Endothelial cell (in vitro differentiated cells): Measurements from ENCODE around the gene RGS5. TPM values are rescaled to one million over a fixed set of nuclear protein-coding genes. Genes with fewer than 3 reads are reported as not detected.

Experiments used
- DNase-seq: peaks from one replicate; pipeline ENCODE4 v3.0.0; 2021; ENCODE audit warnings: low spot score
- H3K27ac Mint-ChIP-seq: one replicate; pipeline ENCODE4 v1.8.0; 2021; ENCODE audit warnings: mixed read lengths, inconsistent platforms; ENCODE audit not compliant: unreplicated experiment
- H3K27me3 Mint-ChIP-seq: one replicate; pipeline ENCODE4 v1.8.0; 2021; ENCODE audit warnings: mild to moderate bottlenecking, moderate library complexity, mixed read lengths, inconsistent platforms; ENCODE audit not compliant: unreplicated experiment
- H3K36me3 Mint-ChIP-seq: one replicate; pipeline ENCODE4 v1.8.0; 2021; ENCODE audit warnings: mild to moderate bottlenecking, low read depth, mixed read lengths, inconsistent platforms; ENCODE audit not compliant: unreplicated experiment
- H3K4me1 Mint-ChIP-seq: one replicate; pipeline ENCODE4 v1.8.0; 2021; ENCODE audit warnings: mild to moderate bottlenecking, mixed read lengths, inconsistent platforms; ENCODE audit not compliant: unreplicated experiment
- H3K4me3 Mint-ChIP-seq: one replicate; pipeline ENCODE4 v1.8.0; 2021; ENCODE audit warnings: mild to moderate bottlenecking, mixed read lengths, inconsistent platforms; ENCODE audit not compliant: unreplicated experiment
- H3K9me3 Mint-ChIP-seq: one replicate; pipeline ENCODE4 v1.8.0; 2021; ENCODE audit warnings: mixed read lengths, inconsistent platforms; ENCODE audit not compliant: unreplicated experiment
- total RNA-seq: library from RNA; stranded (reverse); fragmentation: NEBNext Ultra II Directional; extraction: Animal tissue kit (Norgen Biotek cat#: 25700); gene quantifications from one replicate; pipeline ENCODE4 v1.2.1, GENCODE V29; 2021; ENCODE audit not compliant: unreplicated experiment
- TF ChIP-seq, protein P1 (sequence below): fragments of 200-600 bp; sonication (generic); IDR thresholded peaks from one replicate; pipeline ENCODE4 v1.5.0; 2021; ENCODE audit warnings: antibody characterized with exemption; ENCODE audit not compliant: unreplicated experiment

The RGS5 gene
- total RNA-seq, 1 donor from 2014 or later: 581 TPM

DNA sequence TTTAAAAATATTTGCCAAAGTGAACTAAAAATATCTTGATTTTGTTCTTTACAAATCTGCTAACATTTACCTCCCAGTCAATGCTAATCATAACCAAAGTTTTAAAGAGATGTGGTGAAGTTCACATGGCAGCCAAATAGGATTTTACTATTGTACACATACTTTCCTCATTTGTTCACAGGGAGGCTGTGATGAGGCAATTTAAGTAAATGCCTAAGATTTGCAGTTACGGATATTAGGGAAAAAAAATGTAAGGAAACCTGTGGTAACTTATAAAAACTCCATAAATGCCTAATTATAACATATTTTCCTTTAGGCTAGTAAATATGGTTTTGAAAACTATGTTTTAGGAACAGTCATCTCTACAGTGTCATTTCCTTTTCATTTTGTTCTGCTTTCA is 32.4 kb downstream of the RGS5 start:
- peaks cover 17% of the 10 kb centered on the region for H3K36me3 Mint-ChIP-seq

DNA sequence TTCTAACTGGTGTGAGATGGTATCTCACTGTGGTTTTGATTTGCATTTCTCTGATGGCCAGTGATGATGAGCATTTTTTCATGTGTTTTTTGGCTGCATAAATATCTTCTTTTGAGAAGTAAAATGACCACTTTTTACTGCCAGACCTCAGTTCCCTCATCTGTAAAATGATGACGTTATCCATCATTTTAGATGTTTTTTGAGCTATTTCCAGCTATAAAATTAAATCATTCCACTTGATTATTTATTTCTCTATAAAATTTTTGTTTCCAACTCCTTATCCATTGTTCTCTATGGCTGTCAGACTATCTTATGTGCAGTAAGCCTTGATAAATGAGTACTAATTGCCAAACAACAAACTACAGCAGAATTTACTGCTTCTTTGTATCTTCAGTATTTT is 33.2 kb downstream of the RGS5 start:
- Mint-ChIP-seq H3K4me3 (no peak overlapping the region), H3K36me3 (peaks cover 23% of the 10 kb centered on the region), H3K4me1 (peaks cover 22% of the 10 kb centered on the region), H3K27me3 (no peaks in the 10 kb centered on the region), H3K9me3 (no peaks in the 10 kb centered on the region), H3K27ac (no peak overlapping the region)
- TF ChIP-seq, protein P1, sequence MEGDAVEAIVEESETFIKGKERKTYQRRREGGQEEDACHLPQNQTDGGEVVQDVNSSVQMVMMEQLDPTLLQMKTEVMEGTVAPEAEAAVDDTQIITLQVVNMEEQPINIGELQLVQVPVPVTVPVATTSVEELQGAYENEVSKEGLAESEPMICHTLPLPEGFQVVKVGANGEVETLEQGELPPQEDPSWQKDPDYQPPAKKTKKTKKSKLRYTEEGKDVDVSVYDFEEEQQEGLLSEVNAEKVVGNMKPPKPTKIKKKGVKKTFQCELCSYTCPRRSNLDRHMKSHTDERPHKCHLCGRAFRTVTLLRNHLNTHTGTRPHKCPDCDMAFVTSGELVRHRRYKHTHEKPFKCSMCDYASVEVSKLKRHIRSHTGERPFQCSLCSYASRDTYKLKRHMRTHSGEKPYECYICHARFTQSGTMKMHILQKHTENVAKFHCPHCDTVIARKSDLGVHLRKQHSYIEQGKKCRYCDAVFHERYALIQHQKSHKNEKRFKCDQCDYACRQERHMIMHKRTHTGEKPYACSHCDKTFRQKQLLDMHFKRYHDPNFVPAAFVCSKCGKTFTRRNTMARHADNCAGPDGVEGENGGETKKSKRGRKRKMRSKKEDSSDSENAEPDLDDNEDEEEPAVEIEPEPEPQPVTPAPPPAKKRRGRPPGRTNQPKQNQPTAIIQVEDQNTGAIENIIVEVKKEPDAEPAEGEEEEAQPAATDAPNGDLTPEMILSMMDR: no peak
- DNase-seq: no peak

More for the DNA sequence above, 32.4 kb downstream of the RGS5 start:
- Mint-ChIP-seq H3K4me1 (peaks cover 25% of the 10 kb centered on the region), H3K27me3 (no peaks in the 10 kb centered on the region), H3K4me3 (no peak overlapping the region), H3K9me3 (no peaks in the 10 kb centered on the region), H3K27ac (no peak overlapping the region)
- no peak for DNase-seq
- TF ChIP-seq, protein P1: no peak

DNA sequence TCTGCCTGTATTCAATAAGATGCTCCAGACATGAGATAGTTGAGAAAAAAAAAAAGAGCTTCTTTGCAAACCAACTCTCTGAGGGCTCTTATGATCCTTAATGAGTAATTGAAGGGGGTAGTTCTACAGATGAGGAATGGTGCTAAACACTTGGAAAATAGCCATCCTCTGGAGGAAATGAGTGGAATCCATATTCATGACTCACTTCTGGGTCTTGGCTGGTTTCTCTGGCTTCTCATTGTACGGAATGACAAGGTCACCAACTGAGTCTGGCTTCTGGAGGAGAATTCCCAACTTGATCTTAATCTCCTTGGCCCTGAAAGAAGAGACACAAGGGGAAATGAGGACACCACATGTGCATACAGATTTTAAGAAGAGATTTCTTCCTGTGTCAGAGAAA is 34.7 kb downstream of the RGS5 start:
- H3K4me1 Mint-ChIP-seq: peaks cover 19% of the 10 kb centered on the region
- peaks cover 23% of the 10 kb centered on the region for H3K36me3 Mint-ChIP-seq
- H3K27ac Mint-ChIP-seq: no peak overlapping the region
- no peaks in the 10 kb centered on the region for H3K27me3 Mint-ChIP-seq
- no peaks in the 10 kb centered on the region for H3K9me3 Mint-ChIP-seq
- TF ChIP-seq, protein P1: no peak
- DNase-seq: no peak
- H3K4me3 Mint-ChIP-seq: no peak overlapping the region

DNA sequence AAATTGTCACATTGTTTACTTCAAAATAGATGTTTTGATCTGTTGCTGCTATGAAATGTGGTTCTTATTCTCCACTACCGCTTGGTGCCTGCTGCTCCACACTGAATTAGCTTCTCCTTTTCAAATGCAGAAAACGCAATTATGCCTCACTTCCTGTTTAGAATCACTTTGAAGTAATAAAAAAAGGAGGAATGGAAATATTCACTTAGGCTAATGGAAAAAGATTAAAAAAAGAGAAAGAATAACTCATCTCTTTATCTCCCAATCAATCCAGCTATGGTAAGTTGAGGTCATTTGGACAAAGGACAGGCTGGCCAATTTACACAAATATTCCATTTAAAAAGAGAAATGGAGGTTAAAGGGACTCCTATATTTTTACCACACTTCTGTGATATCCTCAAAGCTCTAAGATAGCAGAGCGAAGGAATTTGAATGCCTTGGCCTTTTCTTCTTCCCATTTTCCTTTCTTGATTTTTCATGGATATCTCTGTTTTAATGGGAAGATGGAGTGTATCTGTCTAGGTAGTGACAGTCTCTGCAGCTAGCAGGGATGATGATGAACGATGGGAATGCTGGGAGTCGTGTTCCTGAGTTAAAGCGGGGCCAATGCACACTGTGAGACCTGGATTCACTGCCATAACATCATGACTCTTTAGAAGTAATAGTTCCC is 35.7 kb downstream of the RGS5 start:
- H3K4me1 Mint-ChIP-seq: peaks cover 15% of the 10 kb centered on the region
- TF ChIP-seq, protein P1: no peak
- peaks cover 23% of the 10 kb centered on the region for H3K36me3 Mint-ChIP-seq
- no peak for DNase-seq
- no peaks in the 10 kb centered on the region for H3K9me3 Mint-ChIP-seq
- no peaks in the 10 kb centered on the region for H3K27me3 Mint-ChIP-seq
- H3K27ac Mint-ChIP-seq: no peak overlapping the region
- no peak overlapping the region for H3K4me3 Mint-ChIP-seq

DNA sequence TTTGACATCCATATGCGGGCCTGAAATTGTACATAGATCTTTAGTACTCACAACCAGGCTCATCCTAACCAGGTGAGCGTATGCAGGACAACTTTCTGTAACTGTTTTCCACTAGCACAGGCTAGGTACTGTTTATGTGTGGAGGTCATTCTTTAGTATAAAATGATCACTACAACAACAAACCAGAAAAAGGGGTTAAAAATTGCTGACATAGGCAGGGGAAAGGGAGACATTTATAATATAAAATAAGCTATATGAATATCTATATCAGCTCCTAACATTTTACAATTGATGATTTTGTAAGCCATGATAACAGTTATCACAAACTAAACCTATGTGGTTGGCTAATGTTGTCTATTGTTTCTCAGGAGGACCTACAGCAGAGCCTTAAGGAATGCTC is 37.6 kb downstream of the RGS5 start:
- H3K9me3 Mint-ChIP-seq: no peaks in the 10 kb centered on the region
- H3K36me3 Mint-ChIP-seq: peaks cover 35% of the 10 kb centered on the region
- TF ChIP-seq, protein P1: no peak
- H3K4me1 Mint-ChIP-seq: peaks cover 14% of the 10 kb centered on the region
- H3K27me3 Mint-ChIP-seq: no peaks in the 10 kb centered on the region
- H3K27ac Mint-ChIP-seq: no peak overlapping the region
- no peak overlapping the region for H3K4me3 Mint-ChIP-seq
- DNase-seq: no peak
